ENCODE results near the gene BRME1. TPM values are rescaled to one million over a fixed set of nuclear protein-coding genes. Genes with fewer than 3 reads are reported as not detected.
A peak's percentile ranks its signal among the peaks of the same experiment; 100 is the strongest.

BRME1 gene
- total and polyA plus RNA-seq, 3 donors from 2014 or later, result 17.8 to 48.9 (median 26.3) TPM

DNA sequence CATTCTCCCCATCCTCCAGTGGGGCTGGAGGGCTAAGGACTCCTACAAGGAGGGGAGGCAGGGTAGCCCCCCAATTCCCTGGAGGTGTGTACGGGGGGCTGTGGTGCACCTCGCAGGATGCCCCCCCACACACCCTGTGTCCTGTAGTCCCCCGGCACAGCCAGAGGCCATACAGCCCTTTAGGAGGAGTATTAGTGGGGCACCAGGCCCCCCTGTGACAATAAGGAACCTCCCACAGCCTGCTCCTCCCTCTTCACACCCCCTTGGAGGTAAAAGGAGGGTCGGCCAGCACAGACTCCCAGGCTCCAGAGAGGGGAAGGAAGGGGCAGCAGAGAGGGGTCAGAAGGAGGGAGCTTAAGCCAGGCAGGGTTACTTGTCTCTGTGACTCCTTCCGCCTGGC lies 29.1 kb downstream of the BRME1 start, which contains the start of gene NANOS3:
NANOS3 (plus strand) TSS at position 301 of the 400 bp plus-strand sequence. CDS start 115 bp downstream, outside the sequence.
- no peak for DNase-seq
- Histone ChIP-seq H3K27me3 (no peaks in the 10 kb centered on the region), H3K4me1 (peaks cover 35% of the 10 kb centered on the region), H3K27ac (no peak within 1 kb of the TSS), H3K9me3 (no peaks in the 10 kb centered on the region), H3K4me3 (no peak within 1 kb of the TSS), H3K36me3 (ENCODE audit: low read depth, missing control alignments) (no peaks in the 10 kb centered on the region)
- 38 to 52% methylated on average over 2 to 5 of the region's 5 CpGs for WGBS, 2 donors
- TF ChIP-seq, protein P1, sequence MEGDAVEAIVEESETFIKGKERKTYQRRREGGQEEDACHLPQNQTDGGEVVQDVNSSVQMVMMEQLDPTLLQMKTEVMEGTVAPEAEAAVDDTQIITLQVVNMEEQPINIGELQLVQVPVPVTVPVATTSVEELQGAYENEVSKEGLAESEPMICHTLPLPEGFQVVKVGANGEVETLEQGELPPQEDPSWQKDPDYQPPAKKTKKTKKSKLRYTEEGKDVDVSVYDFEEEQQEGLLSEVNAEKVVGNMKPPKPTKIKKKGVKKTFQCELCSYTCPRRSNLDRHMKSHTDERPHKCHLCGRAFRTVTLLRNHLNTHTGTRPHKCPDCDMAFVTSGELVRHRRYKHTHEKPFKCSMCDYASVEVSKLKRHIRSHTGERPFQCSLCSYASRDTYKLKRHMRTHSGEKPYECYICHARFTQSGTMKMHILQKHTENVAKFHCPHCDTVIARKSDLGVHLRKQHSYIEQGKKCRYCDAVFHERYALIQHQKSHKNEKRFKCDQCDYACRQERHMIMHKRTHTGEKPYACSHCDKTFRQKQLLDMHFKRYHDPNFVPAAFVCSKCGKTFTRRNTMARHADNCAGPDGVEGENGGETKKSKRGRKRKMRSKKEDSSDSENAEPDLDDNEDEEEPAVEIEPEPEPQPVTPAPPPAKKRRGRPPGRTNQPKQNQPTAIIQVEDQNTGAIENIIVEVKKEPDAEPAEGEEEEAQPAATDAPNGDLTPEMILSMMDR (IDR thresholded peaks at IDR 0.05), result no peak
- TF ChIP-seq POLR2A (IDR thresholded peaks at IDR 0.05), result no peak
- intact Hi-C loops (cut with DNase I; ENCODE audit: low total_unique reads), result loop anchor here (10.0 kb wide), 1 partner anchor 282 kb away; no protein-coding TSS in a partner anchor

DNA sequence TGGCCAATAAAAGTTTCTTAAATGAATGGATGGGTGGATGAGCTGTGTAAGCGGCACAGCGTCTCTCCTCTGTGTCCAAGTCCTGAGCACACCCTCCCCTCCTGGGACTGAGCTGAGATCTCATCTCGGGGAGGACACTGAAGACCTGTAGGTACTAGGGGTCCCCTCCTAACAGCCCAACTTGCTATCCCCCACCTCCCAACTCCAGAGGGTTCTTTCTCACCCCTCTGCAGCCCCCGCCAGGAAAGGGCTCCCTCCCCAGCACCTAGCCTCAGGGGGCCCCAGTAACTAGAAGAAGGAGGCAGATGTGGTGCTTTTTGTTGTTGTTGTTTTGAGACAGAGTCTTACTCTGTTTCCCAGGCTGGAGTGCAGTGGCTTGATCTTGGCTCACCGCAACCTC lies 30.1 kb downstream of the BRME1 start:
- DNase-seq, result no peak
- no peaks in the 10 kb centered on the region for H3K27me3 ChIP-seq
- no peaks in the 10 kb centered on the region for H3K36me3 ChIP-seq (ENCODE audit: low read depth, missing control alignments)
- H3K9me3 ChIP-seq, result no peaks in the 10 kb centered on the region
- H3K4me1 ChIP-seq, result peaks cover 25% of the 10 kb centered on the region
- TF ChIP-seq POLR2A (IDR thresholded peaks at IDR 0.05), result no peak
- TF ChIP-seq, protein P1 (IDR thresholded peaks at IDR 0.05), result no peak
- 94 to 97% methylated on average over 2 to 5 of the region's 5 CpGs for WGBS, 2 donors
- intact Hi-C loops (cut with DNase I; ENCODE audit: low total_unique reads), result loop anchor here (10.0 kb wide), 1 partner anchor 281 kb away; no protein-coding TSS in a partner anchor
- no peak overlapping the region for H3K27ac ChIP-seq
- no peak overlapping the region for H3K4me3 ChIP-seq

DNA sequence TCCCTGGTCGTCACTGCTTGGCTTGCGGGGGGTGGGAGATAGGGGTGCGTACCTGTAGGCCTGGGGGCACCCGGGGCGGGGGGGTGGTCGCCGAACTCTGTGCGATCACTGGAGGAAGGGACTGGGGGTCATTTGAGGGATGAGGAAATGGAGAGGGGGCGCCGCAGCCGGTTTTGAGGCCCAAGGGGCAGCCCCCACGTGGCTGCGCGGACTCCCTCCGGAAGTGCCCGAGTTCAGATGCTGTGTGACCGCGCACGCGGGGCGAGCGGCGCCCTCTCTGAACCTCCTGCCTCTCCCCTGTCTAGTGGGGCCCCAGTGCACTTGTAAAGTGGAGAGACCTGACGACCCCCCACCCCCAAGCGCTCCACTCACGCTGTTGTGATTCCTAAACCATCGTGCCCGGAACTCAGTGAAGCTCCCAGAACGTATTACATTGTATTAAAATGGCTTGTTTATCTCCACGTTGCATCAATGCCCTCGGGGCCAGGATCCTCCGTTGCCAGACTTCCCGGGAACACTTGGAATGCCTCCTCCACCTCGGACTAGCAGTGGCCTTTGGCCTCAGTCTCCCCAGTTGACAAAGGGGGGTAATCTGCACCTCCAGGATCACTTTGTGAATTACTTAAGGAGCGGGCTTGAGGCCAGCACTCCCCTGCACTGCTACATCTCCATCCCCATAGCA lies 31.9 kb downstream of the BRME1 start:
- 31 to 49% methylated on average over 30 to 34 of the region's 35 CpGs for WGBS, 2 donors
- Histone ChIP-seq H3K4me1 (peaks cover 12% of the 10 kb centered on the region), H3K4me3 (peak overlapping the region in 1 of 2 donors; percentile 58), H3K36me3 (ENCODE audit: low read depth, missing control alignments) (no peaks in the 10 kb centered on the region), H3K27me3 (no peaks in the 10 kb centered on the region), H3K9me3 (no peaks in the 10 kb centered on the region), H3K27ac (peak overlapping the region in 1 of 2 donors; percentile 24)
- intact Hi-C loops (cut with DNase I; ENCODE audit: low total_unique reads), result loop anchor here (10.0 kb wide), 1 partner anchor 279 kb away; no protein-coding TSS in a partner anchor
- peak; percentile 81 for DNase-seq
- TF ChIP-seq POLR2A (IDR thresholded peaks at IDR 0.05), result no peak
- TF ChIP-seq, protein P1 (IDR thresholded peaks at IDR 0.05), result no peak

DNA sequence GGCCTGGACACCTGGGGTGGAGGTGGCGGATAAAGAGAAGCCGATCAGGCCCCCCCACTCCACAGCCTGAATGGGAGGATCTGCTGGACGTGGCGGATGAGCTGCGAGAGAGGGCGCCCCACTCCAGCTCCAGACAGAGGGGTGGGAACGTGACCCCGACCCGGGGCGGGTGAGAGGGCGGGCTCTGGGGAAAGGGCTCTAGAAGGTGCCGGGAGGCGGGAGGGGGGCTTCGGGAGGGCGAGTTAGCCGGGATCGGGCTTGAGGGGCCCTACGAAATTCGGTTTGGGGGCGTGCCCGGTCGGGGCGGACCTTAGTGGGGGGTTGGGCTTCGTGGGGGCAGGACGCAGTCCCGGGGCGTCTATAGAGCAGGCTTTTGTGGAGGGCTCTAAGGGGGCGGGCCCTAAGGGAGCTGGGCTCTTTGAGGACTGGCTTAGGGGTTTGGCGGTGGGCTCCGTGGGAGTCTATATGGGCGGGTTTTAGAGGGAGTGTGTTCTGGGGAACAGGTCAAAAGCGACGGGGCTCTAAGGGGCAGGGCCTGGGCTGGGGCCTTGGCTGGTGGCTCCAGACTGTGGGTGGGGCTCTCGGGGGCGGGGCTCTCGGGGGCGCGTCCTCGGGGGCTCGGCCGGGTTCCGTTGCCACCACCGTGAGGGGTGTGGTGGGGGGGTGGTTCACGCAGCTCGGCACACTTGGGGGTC lies 33.1 kb downstream of the BRME1 start:
- intact Hi-C loops (cut with DNase I; ENCODE audit: low total_unique reads), result loop anchor here (10.0 kb wide), 1 partner anchor 278 kb away; no protein-coding TSS in a partner anchor
- H3K27me3 ChIP-seq, result no peaks in the 10 kb centered on the region
- peaks cover 12% of the 10 kb centered on the region for H3K4me1 ChIP-seq
- WGBS, 2 donors, result 4 to 5% methylated on average over 28 to 45 of the region's 45 CpGs
- peak overlapping the region; percentile 42 to 58 for H3K4me3 ChIP-seq
- TF ChIP-seq, protein P1 (IDR thresholded peaks at IDR 0.05), result no peak
- no peak for TF ChIP-seq POLR2A (IDR thresholded peaks at IDR 0.05)
- peak overlapping the region in 1 of 2 donors; percentile 24 for H3K27ac ChIP-seq
- DNase-seq, result no peak
- no peaks in the 10 kb centered on the region for H3K36me3 ChIP-seq (ENCODE audit: low read depth, missing control alignments)
- no peaks in the 10 kb centered on the region for H3K9me3 ChIP-seq

All from testis (tissue), 3 donors.